Mesenchymal stem cell (in vitro differentiated cells and primary cell): Measurements from ENCODE around the gene RPTOR.

Experiments used
- DNase-seq: peaks from one replicate; pipeline ENCODE4 v3.0.0-alpha.2; 2013
- H2AFZ ChIP-seq: one replicate; pipeline ENCODE4 v1.6.1; 2013; ENCODE audit warnings: low read depth, mild to moderate bottlenecking, control low read depth, inconsistent platforms, low read length, moderate library complexity
- H2AK5ac ChIP-seq: 2 replicates; pipeline ENCODE4 v1.6.1; 2013; ENCODE audit warnings: low read length, moderate library complexity, mild to moderate bottlenecking, inconsistent platforms; ENCODE audit not compliant: severe bottlenecking
- H2BK120ac ChIP-seq: one replicate; pipeline ENCODE4 v1.6.1; 2013; ENCODE audit warnings: low read depth, mild to moderate bottlenecking, inconsistent platforms, low read length, moderate library complexity
- H2BK12ac ChIP-seq, 2 experiments: one replicate each; pipeline ENCODE4 v1.6.1; 2013; ENCODE audit warnings: inconsistent platforms in 2 of 2, low read length in 2 of 2, mild to moderate bottlenecking in 2 of 2, moderate library complexity in 2 of 2, control low read depth in 1 of 2
- H2BK15ac ChIP-seq: one replicate; pipeline ENCODE4 v1.6.1; 2013; ENCODE audit warnings: mild to moderate bottlenecking, low read depth, inconsistent platforms; ENCODE audit not compliant: poor library complexity, severe bottlenecking
- H2BK5ac ChIP-seq: 2 replicates; pipeline ENCODE4 v1.6.1; 2013; ENCODE audit warnings: low read depth, mild to moderate bottlenecking, low read length, control low read depth, inconsistent platforms; ENCODE audit not compliant: poor library complexity, severe bottlenecking
- H3K14ac ChIP-seq, 2 experiments: one replicate each; pipeline ENCODE4 v1.6.1; 2013; ENCODE audit warnings: inconsistent platforms in 2 of 2, low read length in 2 of 2, control low read depth in 1 of 2, mild to moderate bottlenecking in 1 of 2, moderate library complexity in 1 of 2
- H3K18ac ChIP-seq, 2 experiments: one replicate each; pipeline ENCODE4 v1.6.1; 2013; ENCODE audit warnings: inconsistent platforms in 2 of 2, low read length in 2 of 2, control low read depth in 1 of 2, low read depth in 1 of 2, mild to moderate bottlenecking in 1 of 2
- H3K23ac ChIP-seq, 2 experiments: one replicate each; pipeline ENCODE4 v1.6.1; 2013; ENCODE audit warnings: inconsistent platforms in 2 of 2, low read length in 2 of 2, mild to moderate bottlenecking in 2 of 2, moderate library complexity in 2 of 2, control low read depth in 1 of 2
- H3K27ac ChIP-seq: 2 replicates; pipeline ENCODE4 v1.5.1; 2013; ENCODE audit warnings: mild to moderate bottlenecking, moderate library complexity, low read length, control low read depth, inconsistent platforms; ENCODE audit not compliant: poor library complexity, severe bottlenecking
- H3K27me3 ChIP-seq, 2 experiments: 2 replicates each; pipeline versions ENCODE4 v1.6.1 to v1.7.0; 2013; ENCODE audit warnings: low read length in 2 of 2, mild to moderate bottlenecking in 2 of 2, moderate library complexity in 2 of 2, control low read depth in 1 of 2, inconsistent platforms in 1 of 2; ENCODE audit not compliant: control insufficient read depth in 1 of 2, insufficient read depth in 1 of 2
- H3K36me3 ChIP-seq, 2 experiments: 2 replicates each; pipeline versions ENCODE4 v1.6.1 to v1.7.0; 2013; ENCODE audit warnings: low read length in 2 of 2, control low read depth in 1 of 2, inconsistent platforms in 1 of 2, low read depth in 1 of 2, mild to moderate bottlenecking in 1 of 2; ENCODE audit not compliant: insufficient read depth in 2 of 2, control insufficient read depth in 1 of 2
- H3K4ac ChIP-seq, 2 experiments: one replicate each; pipeline ENCODE4 v1.6.1; 2013; ENCODE audit warnings: inconsistent platforms in 2 of 2, low read length in 2 of 2, mild to moderate bottlenecking in 2 of 2, moderate library complexity in 2 of 2, control low read depth in 1 of 2, low read depth in 1 of 2
- H3K4me1 ChIP-seq: 2 replicates; pipeline ENCODE4 v1.6.1; 2013; ENCODE audit warnings: low read depth, low read length, control low read depth; ENCODE audit not compliant: control insufficient read depth, insufficient read depth
- H3K4me2 ChIP-seq: 2 replicates; pipeline ENCODE4 v1.6.1; 2013; ENCODE audit warnings: low read length, mild to moderate bottlenecking, inconsistent platforms; ENCODE audit not compliant: poor library complexity, severe bottlenecking
- H3K4me3 ChIP-seq, 2 experiments: 2 replicates each; pipeline versions ENCODE4 v1.5.1 to v1.7.0; 2013; ENCODE audit warnings: low read length in 2 of 2, mild to moderate bottlenecking in 2 of 2, control low read depth in 1 of 2, low read depth in 1 of 2; ENCODE audit not compliant: insufficient read depth in 1 of 2
- H3K79me1 ChIP-seq: replicated peaks from 2 replicates; pipeline ENCODE4 v1.6.1; 2013; ENCODE audit warnings: mild to moderate bottlenecking, control low read depth, low read length, inconsistent platforms; ENCODE audit not compliant: poor library complexity, severe bottlenecking
- H3K9ac ChIP-seq: 2 replicates; pipeline ENCODE4 v1.7.0; 2013; ENCODE audit warnings: mild to moderate bottlenecking, low read length, moderate library complexity
- H3K9me3 ChIP-seq: 2 replicates; pipeline ENCODE4 v1.7.0; 2013; ENCODE audit warnings: mild to moderate bottlenecking, low read length; ENCODE audit not compliant: control insufficient read depth
- H4K8ac ChIP-seq: one replicate; pipeline ENCODE4 v1.6.1; 2013; ENCODE audit warnings: inconsistent platforms, mild to moderate bottlenecking, low read length, moderate library complexity
- H4K91ac ChIP-seq: one replicate; pipeline ENCODE4 v1.6.1; 2013; ENCODE audit warnings: mild to moderate bottlenecking, low read length, inconsistent platforms
- WGBS: methylation state at CpG from one replicate; pipeline ENCODE4 v1.1.7; 2013; ENCODE audit warnings: mixed read lengths; 5-methylcytosine and 5-hydroxymethylcytosine counted together

The RPTOR gene

GRCh38 chr17:80732268-80732667, 187.6 kb downstream of the RPTOR start:
- Histone ChIP-seq H2BK12ac (no peak overlapping the region), H3K36me3 (peaks cover 6 to 13% of the 10 kb centered on the region in 2 experiments), H3K14ac (no peak overlapping the region), H3K79me1 (peaks cover 29% of the 10 kb centered on the region), H2BK120ac (no peak overlapping the region), H2AFZ (no peak overlapping the region), H2BK5ac (no peak overlapping the region), H3K18ac (no peak overlapping the region), H4K91ac (no peak overlapping the region), H3K27ac (no peak overlapping the region), H2BK15ac (no peak overlapping the region), H3K27me3 (no peaks in the 10 kb centered on the region), H3K4me2 (no peak overlapping the region), H3K9ac (peak overlapping the region; percentile 9), H4K8ac (no peak overlapping the region), H3K4ac (no peak overlapping the region), H3K23ac (no peak overlapping the region), H2AK5ac (no peak overlapping the region), H3K4me1 (no peaks in the 10 kb centered on the region), H3K4me3 (no peak overlapping the region), H3K9me3 (no peaks in the 10 kb centered on the region)
- no peak for DNase-seq
- 83% methylated on average over 3 of the region's 7 CpGs for WGBS

GRCh38 chr17:80737106-80738019, 192.7 kb downstream of the RPTOR start:
- no peak overlapping the region for H3K9ac ChIP-seq
- no peak overlapping the region for H3K23ac ChIP-seq
- peaks cover 39% of the 10 kb centered on the region for H3K79me1 ChIP-seq
- no peaks in the 10 kb centered on the region for H3K27me3 ChIP-seq
- peaks cover 4% of the 10 kb centered on the region for H3K4me1 ChIP-seq
- H3K4me3 ChIP-seq = no peak overlapping the region
- H3K9me3 ChIP-seq = peaks cover 4% of the 10 kb centered on the region
- DNase-seq = no peak
- H3K14ac ChIP-seq = no peak overlapping the region
- no peak overlapping the region for H2BK15ac ChIP-seq
- no peak overlapping the region for H3K27ac ChIP-seq
- H2AK5ac ChIP-seq = no peak overlapping the region
- 94% methylated on average over 15 of the region's 17 CpGs for WGBS
- no peak overlapping the region for H4K91ac ChIP-seq
- no peak overlapping the region for H2BK5ac ChIP-seq
- peak overlapping the region in 1 of 2 experiments; percentile 19 for H2BK12ac ChIP-seq
- no peak overlapping the region for H2BK120ac ChIP-seq
- H3K18ac ChIP-seq = peak overlapping the region in 1 of 2 experiments; percentile 34
- no peak overlapping the region for H4K8ac ChIP-seq
- no peak overlapping the region for H3K4me2 ChIP-seq
- no peak overlapping the region for H2AFZ ChIP-seq
- peaks cover 18 to 20% of the 10 kb centered on the region in 2 experiments for H3K36me3 ChIP-seq
- no peak overlapping the region for H3K4ac ChIP-seq

GRCh38 chr17:80738020-80738808, 193.6 kb downstream of the RPTOR start:
- no peak overlapping the region for H3K4me2 ChIP-seq
- no peak overlapping the region for H3K14ac ChIP-seq
- H2BK5ac ChIP-seq = no peak overlapping the region
- no peak for DNase-seq
- WGBS = 94% methylated on average over 16 of the region's 17 CpGs
- H3K4ac ChIP-seq = no peak overlapping the region
- H2BK15ac ChIP-seq = no peak overlapping the region
- no peak overlapping the region for H2AFZ ChIP-seq
- H2BK12ac ChIP-seq = no peak overlapping the region
- H3K9ac ChIP-seq = no peak overlapping the region
- H3K36me3 ChIP-seq = peaks cover 21 to 22% of the 10 kb centered on the region in 2 experiments
- H3K9me3 ChIP-seq = peaks cover 4% of the 10 kb centered on the region
- H3K27ac ChIP-seq = no peak overlapping the region
- no peak overlapping the region for H3K18ac ChIP-seq
- no peak overlapping the region for H2AK5ac ChIP-seq
- H3K23ac ChIP-seq = no peak overlapping the region
- H3K27me3 ChIP-seq = no peaks in the 10 kb centered on the region
- peaks cover 4% of the 10 kb centered on the region for H3K4me1 ChIP-seq
- no peak overlapping the region for H2BK120ac ChIP-seq
- H3K4me3 ChIP-seq = no peak overlapping the region
- no peak overlapping the region for H4K91ac ChIP-seq
- H4K8ac ChIP-seq = no peak overlapping the region
- H3K79me1 ChIP-seq = peaks cover 39% of the 10 kb centered on the region
